ENCODE data around the gene ETV3L.
"Not testable (repeated sequence)": the region's sequence is repeated elsewhere in the genome, so short reads cannot be mapped to it uniquely, and the experiment has no call there.

Gene ETV3L

DNA sequence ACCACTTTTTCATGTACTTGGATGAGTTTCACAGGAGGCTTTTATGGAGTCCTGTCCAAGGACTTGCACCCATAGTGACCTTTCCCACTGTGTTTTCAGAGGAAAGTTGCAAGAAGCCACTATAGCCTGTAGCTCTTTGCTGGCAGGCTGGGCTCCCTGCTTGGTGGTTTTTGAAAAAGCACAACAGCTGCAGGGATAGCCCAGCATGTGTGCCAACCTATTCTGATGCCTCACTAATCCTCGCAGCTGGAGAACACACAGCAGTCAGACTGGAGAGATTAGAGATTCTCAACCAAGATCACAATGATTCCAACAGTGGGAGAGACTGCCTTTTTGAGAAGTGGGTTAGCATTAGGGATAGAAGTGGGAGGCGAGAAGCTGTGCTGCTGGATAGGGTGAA lies 30.0 kb downstream of the ETV3L start:
- DNase-seq: no peak

DNA sequence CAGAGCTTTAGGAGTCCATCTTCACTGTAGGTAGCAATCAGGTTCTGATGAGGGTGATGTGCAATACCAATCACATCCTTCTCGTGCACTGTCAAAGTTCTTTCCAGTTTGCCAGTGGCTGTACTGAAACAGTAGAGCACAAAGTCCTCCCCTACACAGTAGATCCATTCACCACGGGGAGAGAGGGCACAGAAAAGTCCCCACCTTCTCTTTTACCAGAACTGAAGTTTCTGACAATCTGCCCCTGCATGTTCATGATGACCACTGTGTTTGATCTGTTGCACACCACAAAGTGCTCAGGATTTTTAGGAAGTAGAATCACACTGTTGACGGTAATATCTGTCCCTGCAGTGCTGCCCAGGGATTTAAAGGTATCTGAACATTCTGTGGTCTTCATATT lies 40.4 kb downstream of the ETV3L start:
- not testable (repeated sequence) for DNase-seq

DNA sequence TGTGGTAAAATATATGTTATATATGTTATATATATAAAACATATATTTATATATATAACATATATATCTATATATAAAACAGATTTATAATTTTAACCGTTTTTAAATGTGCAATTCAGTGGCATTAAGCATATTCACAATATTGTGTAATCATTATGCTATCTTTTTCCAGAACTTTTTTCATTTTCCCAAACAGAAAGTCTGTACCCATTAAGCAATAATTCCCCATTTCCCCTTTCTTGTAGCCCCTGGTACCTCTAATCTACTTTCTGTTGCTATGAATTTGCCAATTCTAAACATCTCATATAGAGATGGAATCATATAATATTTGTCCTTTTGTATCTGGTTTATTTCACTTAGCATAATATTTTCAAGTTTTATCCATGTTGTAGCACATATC lies 43.3 kb downstream of the ETV3L start:
- DNase-seq: no peak

DNA sequence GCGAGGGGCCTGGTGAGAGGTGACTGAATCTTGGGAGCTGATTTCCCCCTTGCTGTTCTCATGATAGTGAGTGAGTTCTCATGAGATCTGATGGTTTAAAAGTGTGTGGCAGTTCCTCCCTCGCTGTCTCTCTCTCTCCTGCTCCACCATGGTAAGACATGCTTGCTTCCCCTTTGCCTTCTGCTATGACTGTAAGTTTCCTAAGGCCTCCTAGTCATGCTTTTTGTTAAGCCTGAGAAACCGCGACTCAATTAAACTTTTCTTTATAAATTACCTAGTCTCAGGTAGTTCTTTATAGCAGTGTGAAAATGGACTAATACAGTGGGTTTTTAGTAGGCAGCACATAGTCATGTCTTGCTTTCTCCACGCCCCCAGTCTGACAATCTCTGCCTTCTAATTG lies 43.9 kb downstream of the ETV3L start:
- not testable (repeated sequence) for DNase-seq

DNA sequence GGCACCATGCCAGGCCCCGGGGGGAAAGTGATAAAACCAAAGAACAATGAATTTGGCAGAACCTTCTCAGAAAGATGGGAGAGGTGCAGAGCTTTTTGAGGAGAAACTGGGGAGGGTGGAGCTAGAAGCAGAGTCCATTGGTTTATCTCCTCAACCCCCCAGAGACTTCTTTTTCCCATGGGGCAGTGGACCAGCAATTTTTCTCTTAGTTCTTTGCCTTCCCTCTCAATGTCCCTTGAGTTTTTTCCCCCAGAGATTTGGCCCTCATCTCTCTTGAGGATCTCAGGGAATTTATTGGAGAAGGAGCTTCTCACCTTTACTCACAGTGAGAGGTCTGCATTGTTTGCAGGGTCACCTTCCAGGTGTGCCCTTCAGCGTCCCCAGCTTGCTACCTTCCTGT lies 48.8 kb downstream of the ETV3L start:
- DNase-seq: no peak

DNA sequence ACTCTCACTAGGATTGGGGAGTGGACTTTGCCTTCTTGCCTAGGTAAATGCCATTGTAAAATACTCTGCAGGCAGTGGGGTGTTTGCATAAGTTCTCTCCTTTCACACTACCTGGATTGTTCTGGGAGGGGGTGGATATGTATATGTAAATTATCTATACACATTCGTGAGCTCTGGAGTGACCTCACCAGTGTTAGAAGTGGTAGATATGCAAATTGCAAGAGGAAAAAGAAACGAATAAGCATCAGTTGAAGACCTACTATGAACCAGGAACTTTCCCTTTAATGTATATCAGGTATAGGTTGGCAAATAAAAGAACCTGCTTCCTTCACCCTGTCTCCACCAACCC lies 52.6 kb downstream of the ETV3L start:
- DNase-seq: no peak

DNA sequence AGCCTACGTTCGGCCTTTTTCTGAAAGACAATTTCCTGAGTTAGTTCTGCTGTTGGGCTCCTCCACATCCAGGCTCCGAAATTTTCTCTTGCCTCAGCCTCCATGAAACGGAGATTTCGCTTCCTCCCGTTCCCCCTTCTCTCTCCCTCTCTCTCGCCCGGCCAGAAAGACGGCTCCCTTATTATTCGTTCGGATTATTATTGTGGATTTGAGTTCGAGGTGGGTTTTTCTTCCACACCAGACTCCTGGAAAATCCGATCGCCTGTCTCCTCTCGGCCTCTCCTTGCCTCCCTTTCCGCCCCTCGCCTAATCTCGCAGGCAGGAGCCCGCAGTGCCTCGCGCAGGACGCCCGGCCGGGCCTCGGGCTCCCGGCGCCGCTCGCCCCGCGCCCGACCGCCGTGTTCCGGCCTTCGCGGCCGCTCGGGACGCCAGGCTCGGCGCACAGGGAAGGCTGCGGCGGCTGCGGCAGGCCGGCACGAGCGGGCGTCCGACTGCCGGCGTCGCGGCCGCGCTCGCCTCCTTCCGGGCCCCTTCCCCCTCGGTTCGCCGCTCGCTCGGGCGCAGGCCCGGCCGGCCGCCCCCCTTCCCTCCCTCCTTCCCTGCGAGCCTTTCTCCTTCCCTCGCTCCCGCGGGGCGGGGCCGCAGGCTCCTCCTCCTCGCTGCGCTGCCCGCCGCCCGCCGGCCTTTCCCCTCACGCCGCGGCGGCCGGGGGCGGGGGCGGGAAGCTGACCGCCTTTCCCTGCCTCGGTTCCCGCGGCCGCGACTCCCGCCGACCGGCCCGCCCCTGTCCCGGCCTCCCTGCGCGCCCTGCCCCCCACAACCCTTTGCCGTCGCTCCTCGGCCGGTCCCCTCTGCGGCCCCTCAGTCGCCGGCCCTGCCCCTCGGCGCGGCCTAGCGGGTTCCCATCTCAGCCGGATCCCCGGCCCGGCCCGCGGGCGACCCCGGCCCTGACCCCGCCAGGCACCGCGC lies 54.1 kb downstream of the ETV3L start, which contains the start of gene ARHGEF11:
Gene ARHGEF11 (minus strand): TSS at position 493 of the 969 bp plus-strand sequence. CDS start 1,412 bp downstream, outside the sequence.
- DNase-seq: peak in 1 of 2 experiments; percentile 30

DNA sequence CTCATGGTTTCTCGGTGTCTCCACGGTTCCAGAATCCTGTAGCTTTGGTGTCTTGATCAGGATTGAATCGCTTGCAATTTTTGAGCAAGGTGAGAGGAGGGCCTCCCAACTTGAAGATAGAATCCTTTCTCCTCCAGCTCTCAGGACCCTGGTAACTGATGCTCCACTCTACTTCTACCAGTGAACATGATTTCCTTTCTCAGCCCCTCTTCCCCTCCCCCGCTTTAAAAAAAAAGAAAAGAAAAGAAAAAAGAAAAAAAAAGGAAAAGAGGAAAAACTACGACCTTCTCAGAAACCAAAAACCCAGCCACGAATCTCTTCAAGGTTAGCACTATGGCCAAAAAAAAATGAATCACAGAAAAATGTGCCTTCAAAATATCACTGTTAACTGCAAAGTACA lies 55.3 kb downstream of the ETV3L start:
- no peak for DNase-seq

DNA sequence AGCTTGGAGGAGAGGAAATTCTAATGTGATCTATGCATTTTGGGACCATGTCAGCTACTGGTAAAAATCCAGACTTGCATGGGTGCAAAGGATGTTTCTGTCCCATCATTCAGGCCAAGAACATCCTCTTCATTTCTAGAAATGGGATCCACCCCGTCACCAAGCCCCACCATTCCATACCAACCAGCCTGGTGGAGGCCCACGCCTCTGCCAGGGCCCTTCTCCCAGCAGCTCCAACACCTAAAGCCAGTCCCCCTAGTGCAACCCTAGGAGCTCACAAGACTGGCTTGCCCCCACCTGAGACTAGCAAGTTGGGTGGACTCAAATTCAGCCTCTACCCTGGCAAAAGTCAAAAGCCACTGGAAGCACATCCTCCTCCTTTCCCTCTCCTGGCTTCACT lies 55.9 kb downstream of the ETV3L start:
- no peak for DNase-seq

DNA sequence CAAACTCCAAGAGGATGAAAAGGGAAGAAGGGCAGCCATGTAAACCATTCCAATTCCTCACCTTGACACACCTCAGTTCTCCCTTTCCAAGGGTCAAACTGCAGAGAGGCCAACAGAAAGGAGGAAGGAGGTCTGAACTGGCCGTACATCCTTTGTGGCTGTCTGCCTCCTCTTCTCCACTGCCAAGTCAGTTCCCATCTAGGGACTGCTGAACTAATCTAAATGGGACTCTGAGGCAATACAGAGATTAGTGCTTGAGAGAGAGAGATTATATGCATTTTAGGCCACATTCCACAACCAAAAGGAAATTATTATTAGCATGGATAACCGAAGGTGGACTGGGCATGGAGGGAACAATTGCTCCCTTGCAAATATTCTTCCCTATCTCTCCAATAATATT lies 56.8 kb downstream of the ETV3L start:
- no peak for DNase-seq
